Right cardiac atrium (tissue), 5 donors: ENCODE results near the gene SELENOW. TPM values are rescaled to one million over a fixed set of nuclear protein-coding genes. Genes with fewer than 3 reads are reported as not detected.
A peak's percentile ranks its signal among the peaks of the same experiment; 100 is the strongest.
"Not testable (repeated sequence)": the region's sequence is repeated elsewhere in the genome, so short reads cannot be mapped to it uniquely, and the experiment has no call there.

Experiments used
- ATAC-seq, 2 donors: fragments of 200-7000 bp; cut with Tn5 transposase; one replicate each; pipeline versions ENCODE4 v1.8.0 to v1.9.1; 2020; ENCODE audit warnings: moderate library complexity in 2 of 2, mild to moderate bottlenecking in 1 of 2
- DNase-seq, 3 donors: peaks; one replicate each; pipeline ENCODE4 v3.0.0-alpha.2; 2020
- H3K27ac ChIP-seq: one replicate; pipeline ENCODE4 v1.5.1; 2013; ENCODE audit warnings: mild to moderate bottlenecking, low read length, control low read depth, moderate library complexity
- H3K27me3 ChIP-seq: one replicate; pipeline ENCODE4 v1.6.1; 2013; ENCODE audit not compliant: control insufficient read depth, insufficient read depth
- H3K4me1 ChIP-seq: one replicate; pipeline ENCODE4 v1.6.1; 2013; ENCODE audit warnings: low read length; ENCODE audit not compliant: control insufficient read depth, insufficient read depth
- H3K4me3 ChIP-seq: one replicate; pipeline ENCODE4 v1.5.1; 2013; ENCODE audit warnings: low read length, control low read depth
- H3K9me3 ChIP-seq: one replicate; pipeline ENCODE4 v1.6.1; 2013; ENCODE audit warnings: low read length; ENCODE audit not compliant: control insufficient read depth
- WGBS: extraction: QIAGEN DNeasy Blood & Tissue Kit; methylation state at CpG from one replicate; pipeline ENCODE4 v1.1.7; 2013; 5-methylcytosine and 5-hydroxymethylcytosine counted together
- intact Hi-C, 4 donors: fragments of 100-400 bp; cut with DNase I; formaldehyde crosslinking; loops; one replicate each; pipeline versions ENCODE4 v1.11.0 to v1.14.0; 2022 to 2023
- polyA plus RNA-seq: library from polyadenylated mRNA; stranded (reverse); fragments of 200-250 nt; gene quantifications from one replicate; pipeline ENCODE4 v1.2.3, GENCODE V29; 2013
- total RNA-seq, 4 donors: library from RNA; stranded (reverse); fragmentation: NEBNext Ultra II Directional; extraction: Animal tissue kit (Norgen Biotek cat#: 25700); gene quantifications; one replicate each; pipeline ENCODE4 v1.2.1, GENCODE V29; 2021
- donor health status: healthy with polysubstance abuse.
- donor health status: DM: no; HTN: yes; CAD: no.
- donor health status: DM: no; HTN: no; CAD: no.
- donor health status: DM: no; HTN: yes; CAD: no; lungs with severe emphysema.
- donor health status: DM: yes; HTN: yes; CAD: no.

Gene SELENOW
- total and polyA plus RNA-seq, 5 donors = 857 to 1,795 (median 1,074) TPM

GRCh38 chr19:47803148-47803547 lies 24.6 kb downstream of the SELENOW start:
- DNase-seq, intact Hi-C loops, H3K27ac ChIP-seq, H3K4me1 ChIP-seq, H3K4me3 ChIP-seq, H3K9me3 ChIP-seq, H3K27me3 ChIP-seq: not testable (repeated sequence)
- 78% methylated on average over 20 of the region's 21 CpGs for WGBS
- ATAC-seq = peak in 1 of 2 donors; percentile 23

- intact Hi-C loops, DNase-seq, H3K9me3 ChIP-seq, H3K27me3 ChIP-seq, ATAC-seq, H3K4me1 ChIP-seq, H3K27ac ChIP-seq, H3K4me3 ChIP-seq: not testable (repeated sequence)
- 87% methylated on average over 11 of the region's 12 CpGs for WGBS
Observed at GRCh38 chr19:47803671-47804070, 25.2 kb downstream of the SELENOW start.

- DNase-seq, H3K4me3 ChIP-seq, H3K4me1 ChIP-seq, H3K27ac ChIP-seq, H3K9me3 ChIP-seq, H3K27me3 ChIP-seq, intact Hi-C loops: not testable (repeated sequence)
- peak in 1 of 2 donors; percentile 23 for ATAC-seq
- WGBS = 84% methylated on average over 5 of the region's 5 CpGs
Observed at GRCh38 chr19:47804451-47804850, 25.9 kb downstream of the SELENOW start, which contains the start of gene TPRX1. TPRX1 (minus strand) TSS chr19:47804551; CDS start chr19:47804539, 12 bp downstream.

GRCh38 chr19:47805313-47805712 lies 26.8 kb downstream of the SELENOW start:
- Histone ChIP-seq H3K9me3 (no peaks in the 10 kb centered on the region), H3K27me3 (no peaks in the 10 kb centered on the region), H3K4me3 (no peak overlapping the region), H3K4me1 (no peaks in the 10 kb centered on the region), H3K27ac (no peak overlapping the region)
- no peak for ATAC-seq
- intact Hi-C loops = no loop called here
- no peak for DNase-seq
- WGBS = 83% methylated on average over 10 of the region's 10 CpGs

- Histone ChIP-seq H3K4me1 (no peaks in the 10 kb centered on the region), H3K4me3 (no peak overlapping the region), H3K9me3 (no peaks in the 10 kb centered on the region), H3K27me3 (no peaks in the 10 kb centered on the region), H3K27ac (no peak overlapping the region)
- 83% methylated on average over 6 of the region's 6 CpGs for WGBS
- DNase-seq (no peak), ATAC-seq (no peak)
- intact Hi-C loops = no loop called here
Observed at GRCh38 chr19:47806435-47806834, 27.9 kb downstream of the SELENOW start.

- Histone ChIP-seq H3K4me1 (no peaks in the 10 kb centered on the region), H3K4me3 (no peak overlapping the region), H3K27ac (no peak overlapping the region), H3K27me3 (no peaks in the 10 kb centered on the region), H3K9me3 (no peaks in the 10 kb centered on the region)
- 38% methylated on average over 17 of the region's 17 CpGs for WGBS
- peak; percentile 78 to 91 (median 89) for DNase-seq
- ATAC-seq = peak; percentile 57 to 84
- intact Hi-C loops = no loop called here
Observed at GRCh38 chr19:47813304-47813994, 34.9 kb downstream of the SELENOW start.

GRCh38 chr19:47813995-47814328 lies 35.5 kb downstream of the SELENOW start:
- intact Hi-C loops = no loop called here
- no peak for DNase-seq
- Histone ChIP-seq H3K27ac (no peak overlapping the region), H3K27me3 (no peaks in the 10 kb centered on the region), H3K4me3 (no peak overlapping the region), H3K4me1 (no peaks in the 10 kb centered on the region), H3K9me3 (no peaks in the 10 kb centered on the region)
- 55% methylated on average over 7 of the region's 7 CpGs for WGBS
- ATAC-seq = no peak

- H3K4me3 ChIP-seq, H3K4me1 ChIP-seq, ATAC-seq, intact Hi-C loops, H3K27ac ChIP-seq, H3K9me3 ChIP-seq, DNase-seq, H3K27me3 ChIP-seq: not testable (repeated sequence)
- 95% methylated on average over 8 of the region's 8 CpGs for WGBS
Observed at GRCh38 chr19:47816270-47816669, 37.8 kb downstream of the SELENOW start.

- DNase-seq, intact Hi-C loops, ATAC-seq, H3K27ac ChIP-seq, H3K27me3 ChIP-seq, H3K9me3 ChIP-seq, H3K4me1 ChIP-seq, H3K4me3 ChIP-seq: not testable (repeated sequence)
- 92% methylated on average over 1 of the region's 1 CpG for WGBS
Observed at GRCh38 chr19:47818221-47818620, 39.7 kb downstream of the SELENOW start.

- H3K27ac ChIP-seq = no peak overlapping the region
- WGBS = 9% methylated on average over 10 of the region's 10 CpGs
- no peaks in the 10 kb centered on the region for H3K27me3 ChIP-seq
- intact Hi-C loops = no loop called here
- ATAC-seq (no peak), DNase-seq (no peak)
- no peaks in the 10 kb centered on the region for H3K4me1 ChIP-seq
- no peaks in the 10 kb centered on the region for H3K9me3 ChIP-seq
- H3K4me3 ChIP-seq = no peak overlapping the region
Observed at GRCh38 chr19:47819858-47820257, 41.4 kb downstream of the SELENOW start.

GRCh38 chr19:47820410-47820809 lies 41.9 kb downstream of the SELENOW start:
- WGBS = 60% methylated on average over 2 of the region's 2 CpGs
- no peaks in the 10 kb centered on the region for H3K4me1 ChIP-seq
- H3K4me3 ChIP-seq = no peak overlapping the region
- no peaks in the 10 kb centered on the region for H3K9me3 ChIP-seq
- intact Hi-C loops = no loop called here
- H3K27me3 ChIP-seq = no peaks in the 10 kb centered on the region
- H3K27ac ChIP-seq = no peak overlapping the region
- DNase-seq (no peak), ATAC-seq (no peak)
